Stimulated activated CD8-positive, alpha-beta memory T cell treated with anti-CD3 and anti-CD28 coated beads, Interleukin-4, amount 100 ng/mL, for 4 hours (primary cell): Measurements from ENCODE around the gene FAM193B.
A peak's percentile ranks its signal among the peaks of the same experiment; 100 is the strongest.

ENCODE experiments used
- DNase-seq, 2 donors: peaks; one replicate each; pipeline ENCODE4 v3.0.0-alpha.2; 2020; ENCODE audit warnings: low read depth in 2 of 2, low spot score in 1 of 2

The FAM193B gene

DNA sequence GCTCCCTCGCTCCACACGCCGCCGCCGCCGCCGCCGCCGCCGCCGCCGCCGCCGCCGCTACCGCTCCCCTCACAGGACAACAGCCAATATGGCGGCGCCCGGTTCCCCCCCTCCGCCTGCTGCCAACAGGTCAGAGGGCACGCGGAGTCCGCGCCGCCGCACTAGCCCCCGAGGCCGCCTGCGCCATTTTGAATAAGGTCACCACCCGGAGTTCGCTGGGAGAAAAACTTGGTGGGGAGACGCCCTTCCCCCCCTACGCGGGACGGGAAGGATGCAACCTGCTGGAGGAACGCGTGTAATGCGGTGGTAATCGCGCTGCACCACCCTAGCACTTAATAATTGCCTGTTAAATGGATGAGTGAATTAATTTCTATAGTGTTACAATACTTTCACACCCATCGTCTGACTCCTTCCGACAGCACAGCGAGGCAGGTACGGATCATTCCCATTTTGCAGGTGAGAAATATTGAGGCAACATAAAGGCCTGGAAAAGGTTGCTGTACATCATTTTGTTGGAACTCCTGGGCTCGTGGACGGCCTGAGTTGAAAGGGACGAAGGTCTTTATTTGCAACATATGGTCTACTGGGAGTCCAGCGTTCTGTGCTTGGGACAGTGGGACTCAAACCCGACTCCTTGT, at the start of gene FAM193B:
Gene FAM193B (minus strand): TSS at position 90 of the 638 bp plus-strand sequence. CDS start 105 bp downstream, outside the sequence.
- peak; percentile 87 to 91 for DNase-seq

DNA sequence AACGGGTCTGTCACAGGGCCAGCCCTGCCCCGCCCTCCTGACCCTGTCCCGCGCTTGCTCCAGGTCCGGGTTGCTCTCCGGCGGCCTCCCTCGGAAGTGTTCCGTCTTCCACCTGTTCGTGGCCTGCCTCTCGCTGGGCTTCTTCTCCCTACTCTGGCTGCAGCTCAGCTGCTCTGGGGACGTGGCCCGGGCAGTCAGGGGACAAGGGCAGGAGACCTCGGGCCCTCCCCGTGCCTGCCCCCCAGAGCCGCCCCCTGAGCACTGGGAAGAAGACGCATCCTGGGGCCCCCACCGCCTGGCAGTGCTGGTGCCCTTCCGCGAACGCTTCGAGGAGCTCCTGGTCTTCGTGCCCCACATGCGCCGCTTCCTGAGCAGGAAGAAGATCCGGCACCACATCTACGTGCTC, 49.8 kb upstream of the FAM193B start:
- DNase-seq, result no peak

DNA sequence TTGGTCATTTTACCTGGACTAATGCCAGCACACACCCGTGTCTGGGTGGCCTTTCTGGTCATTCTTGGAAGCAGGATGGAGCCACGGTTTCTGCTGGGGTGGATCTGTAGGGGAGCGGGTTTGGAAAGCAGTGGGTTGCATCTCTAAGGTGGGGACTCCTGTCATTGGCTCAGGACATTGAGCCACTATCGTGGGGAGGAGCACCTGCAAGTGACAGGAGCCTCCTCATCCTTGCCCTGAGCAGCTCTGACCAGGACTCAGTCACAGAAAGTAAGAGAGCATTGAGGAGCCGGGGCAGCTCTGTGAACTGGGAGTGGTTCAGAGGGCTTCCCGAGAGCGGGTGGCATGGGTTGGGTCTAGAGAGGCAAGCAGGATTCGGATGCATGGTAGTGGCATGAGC, 49.3 kb upstream of the FAM193B start:
- DNase-seq, result no peak

DNA sequence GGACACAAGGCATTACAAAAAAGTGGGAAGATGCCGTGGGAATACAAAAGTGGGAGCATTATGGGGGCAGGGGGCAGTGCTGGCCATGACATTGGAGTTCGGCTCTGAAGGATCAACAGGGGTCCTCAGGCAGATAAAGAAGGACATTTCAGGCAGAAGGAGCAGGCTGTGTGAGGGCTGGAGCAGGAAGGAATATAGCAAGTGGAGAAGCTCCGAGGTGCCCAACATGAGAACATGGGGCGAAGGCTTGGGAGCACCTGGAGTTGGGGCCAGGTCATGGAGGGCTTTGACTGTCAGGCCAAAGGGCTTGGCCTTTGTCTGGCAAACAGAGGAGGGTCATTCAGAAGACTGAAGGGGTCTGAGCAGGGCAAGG, 48.1 kb upstream of the FAM193B start:
- no peak for DNase-seq

DNA sequence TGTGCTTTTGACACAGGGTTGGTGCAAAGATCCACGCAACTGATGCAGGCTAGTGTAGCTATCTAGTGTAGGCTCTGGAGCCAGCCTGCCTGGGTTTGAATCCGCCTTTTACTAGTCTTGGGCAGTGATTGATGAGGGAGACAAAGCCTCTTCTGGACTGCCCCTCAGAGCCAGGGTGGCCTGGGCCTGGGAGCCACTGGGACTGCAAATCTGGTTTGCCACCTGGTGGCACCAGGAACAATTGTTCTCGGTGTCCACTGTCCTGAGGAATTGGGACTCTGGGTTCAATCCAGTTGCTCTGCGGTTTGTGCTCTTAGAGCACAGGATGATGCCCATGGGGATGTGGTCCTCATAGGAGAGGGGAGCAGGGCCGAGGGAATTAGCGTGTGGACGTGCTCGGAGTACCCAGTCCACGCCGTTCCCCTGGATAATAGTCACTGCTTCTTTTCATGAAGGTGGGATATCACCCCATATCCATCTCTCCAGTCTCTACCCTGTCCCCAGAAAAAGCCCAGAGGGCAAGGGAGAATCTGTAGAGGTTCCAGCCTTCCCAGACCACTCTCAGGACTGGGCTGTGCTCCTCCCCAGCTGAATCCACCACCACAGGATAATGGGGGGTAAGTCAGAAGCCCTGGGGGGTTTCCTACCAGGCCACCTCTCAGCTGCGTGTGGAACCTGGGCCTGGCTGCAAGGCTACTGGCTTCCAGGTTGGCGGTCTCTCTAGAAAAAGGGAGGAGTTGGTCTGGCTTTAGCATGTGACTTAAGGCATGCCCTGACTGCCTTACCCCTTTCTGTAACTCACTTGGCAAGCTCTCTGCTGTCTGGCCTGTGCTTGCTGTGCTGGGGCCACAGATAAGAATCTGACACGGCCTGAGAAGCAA, 47.5 kb upstream of the FAM193B start:
- no peak for DNase-seq

DNA sequence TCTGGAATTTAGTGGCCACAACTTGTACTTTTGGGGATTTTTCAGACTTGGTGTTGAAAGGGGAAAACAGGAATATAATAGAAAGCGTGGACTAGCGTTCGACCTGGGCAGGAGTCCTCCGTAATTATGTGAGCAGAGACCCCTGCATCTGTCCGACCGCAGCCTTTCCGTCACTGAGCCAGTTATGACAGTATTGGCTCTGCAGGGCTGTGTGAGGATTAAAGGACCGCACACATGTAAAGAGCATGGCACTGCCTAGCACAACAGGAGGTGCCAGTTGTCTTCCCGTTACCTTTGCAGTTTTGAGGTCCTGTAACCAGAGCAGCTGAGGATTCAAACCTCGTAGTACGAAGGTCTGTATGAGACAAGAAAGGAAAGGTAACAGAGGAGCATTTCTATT, 46.8 kb upstream of the FAM193B start:
- DNase-seq, result no peak

DNA sequence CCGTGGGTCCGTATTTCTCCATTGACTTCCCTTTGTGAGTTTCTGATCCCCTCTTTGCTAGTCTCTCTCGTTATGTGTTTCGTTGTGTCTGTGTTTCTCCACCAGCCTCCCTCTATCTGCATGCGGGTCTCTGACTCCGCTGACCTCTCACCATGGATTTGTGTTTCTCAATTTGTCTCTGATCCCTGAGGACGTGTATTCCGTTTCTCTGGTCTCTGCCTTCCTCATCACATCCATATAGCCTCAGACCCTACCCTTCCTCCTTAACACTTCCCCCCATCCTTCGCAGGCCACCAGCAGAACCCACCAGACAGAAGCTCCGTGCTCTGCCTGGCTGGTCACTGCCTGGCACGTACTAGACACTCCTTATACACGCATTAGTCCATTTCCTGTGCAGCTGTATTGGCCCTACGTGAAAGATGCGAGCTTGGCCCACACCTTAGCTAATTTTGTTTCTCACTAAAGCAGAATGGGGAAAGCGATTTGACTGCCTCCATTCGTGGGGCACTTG, 46.2 kb upstream of the FAM193B start:
- DNase-seq, result no peak

DNA sequence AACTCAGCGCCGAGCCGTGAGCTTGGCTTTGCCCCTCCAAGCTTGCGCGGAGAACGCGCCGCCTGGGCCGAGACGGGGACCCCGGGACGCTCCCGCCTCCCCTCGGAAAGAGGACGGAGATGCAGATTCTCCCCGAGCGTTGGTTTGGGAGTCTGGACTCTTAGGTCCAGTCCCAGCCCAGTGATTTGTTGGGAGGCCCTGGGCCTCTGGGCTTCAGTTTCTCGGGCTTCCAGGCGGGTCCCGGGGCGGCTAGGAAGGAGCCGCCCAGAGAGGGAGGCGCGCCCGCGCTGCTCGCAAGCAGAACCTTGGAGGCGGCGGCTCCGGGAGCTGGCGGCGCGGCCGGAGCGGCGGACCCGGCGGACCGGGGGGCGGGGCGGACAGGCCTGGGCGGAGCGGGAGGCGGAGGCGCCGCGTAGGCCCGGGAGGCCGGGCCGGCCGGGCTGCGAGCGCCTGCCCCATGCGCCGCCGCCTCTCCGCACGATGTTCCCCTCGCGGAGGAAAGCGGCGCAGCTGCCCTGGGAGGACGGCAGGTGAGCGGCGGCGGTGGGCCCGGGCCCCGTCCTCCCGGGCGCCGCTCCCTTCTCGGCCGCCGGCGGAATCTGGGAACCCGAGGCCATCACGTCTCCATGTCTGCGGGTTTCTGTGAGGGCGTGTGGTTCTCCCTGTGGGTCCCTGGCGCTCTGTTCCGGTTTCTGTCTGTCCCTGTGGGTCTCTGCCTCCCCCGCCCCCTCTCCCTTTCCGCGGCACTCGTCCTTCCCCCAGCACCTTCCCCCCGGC, 45.6 kb upstream of the FAM193B start, which contains the start of gene B4GALT7:
Gene B4GALT7 (plus strand): TSS at position 402 of the 777 bp plus-strand sequence. CDS start 79 bp downstream, at position 481.
- peak; percentile 65 to 75 for DNase-seq

DNA sequence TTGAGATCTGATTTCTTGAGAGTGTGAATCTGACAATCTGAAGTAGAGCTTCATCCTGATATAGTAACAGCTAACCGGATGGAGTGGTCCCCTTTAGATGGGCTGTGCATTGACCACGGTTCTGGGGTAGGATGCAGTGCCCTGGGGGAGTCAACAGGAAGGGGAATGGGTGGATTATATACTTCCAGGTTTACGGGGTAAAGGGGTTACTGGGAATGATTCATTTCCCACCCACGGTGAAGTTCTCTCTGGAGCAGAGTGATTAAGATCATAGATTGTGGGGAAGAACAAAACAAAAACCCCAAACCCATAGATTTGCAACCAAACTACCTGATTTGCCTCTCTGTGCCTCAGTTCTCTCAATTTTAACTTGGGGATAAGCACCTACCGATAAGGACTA, 44.1 kb upstream of the FAM193B start:
- no peak for DNase-seq

DNA sequence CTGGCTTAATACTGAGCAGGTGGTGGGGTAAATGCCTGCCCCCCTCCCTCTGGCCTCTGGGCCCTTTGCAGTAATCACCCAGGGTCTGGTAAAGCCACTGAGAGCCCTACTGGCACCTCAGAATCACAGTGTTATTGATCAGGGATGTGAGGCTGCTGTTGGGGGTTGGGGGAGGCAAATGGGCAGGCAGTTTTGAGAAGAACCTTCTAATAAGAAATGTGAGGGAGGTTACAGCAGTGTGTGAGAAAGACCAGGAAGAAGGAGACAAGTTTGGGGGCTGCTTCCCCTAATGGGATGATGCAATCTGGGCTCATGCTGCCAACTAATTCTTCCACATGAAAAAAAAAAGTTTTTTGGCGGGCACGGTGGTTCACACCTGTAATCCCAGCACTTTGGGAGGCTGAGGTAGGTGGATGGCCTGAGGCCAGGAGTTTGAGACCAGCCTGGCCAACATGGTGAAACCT, 42.4 kb upstream of the FAM193B start:
- DNase-seq, result no peak

DNA sequence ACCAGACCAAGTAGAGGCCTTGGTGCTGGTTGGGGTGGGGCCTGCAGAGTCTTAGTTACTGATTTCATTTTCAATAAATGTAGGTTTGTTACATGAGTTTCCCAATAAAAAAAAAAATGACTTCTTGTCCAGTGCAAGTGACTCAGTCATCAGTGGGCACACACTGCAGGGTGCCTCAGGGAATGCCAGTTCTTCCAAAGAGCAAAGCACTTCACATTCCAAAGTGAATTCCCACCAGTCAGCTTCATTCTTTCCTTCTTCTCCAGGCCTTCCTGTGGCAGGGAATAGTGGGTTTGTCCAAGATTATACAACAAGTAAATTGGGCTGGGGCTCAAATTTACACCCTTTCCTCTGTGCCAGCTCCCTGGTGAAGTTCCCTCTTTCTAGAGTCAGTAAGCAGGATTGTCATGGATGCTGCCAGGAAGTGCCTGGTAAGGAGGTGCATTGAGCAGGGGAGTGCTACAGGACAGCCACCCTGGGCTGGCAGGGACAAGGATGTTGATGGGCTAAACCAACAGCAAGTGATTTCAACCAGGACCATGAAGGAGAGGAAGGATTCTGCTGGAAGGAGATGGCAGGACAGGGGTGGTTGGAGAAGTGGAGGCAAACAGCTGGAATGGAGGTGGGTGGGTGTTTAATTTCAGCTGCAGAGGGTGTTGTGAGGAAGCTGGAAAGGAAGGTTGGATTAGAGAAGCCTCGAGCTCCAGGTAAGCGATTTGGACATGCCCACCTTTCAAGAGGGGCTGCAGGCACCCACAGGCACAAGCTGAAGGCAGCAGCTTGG, 41.8 kb upstream of the FAM193B start:
- no peak for DNase-seq

DNA sequence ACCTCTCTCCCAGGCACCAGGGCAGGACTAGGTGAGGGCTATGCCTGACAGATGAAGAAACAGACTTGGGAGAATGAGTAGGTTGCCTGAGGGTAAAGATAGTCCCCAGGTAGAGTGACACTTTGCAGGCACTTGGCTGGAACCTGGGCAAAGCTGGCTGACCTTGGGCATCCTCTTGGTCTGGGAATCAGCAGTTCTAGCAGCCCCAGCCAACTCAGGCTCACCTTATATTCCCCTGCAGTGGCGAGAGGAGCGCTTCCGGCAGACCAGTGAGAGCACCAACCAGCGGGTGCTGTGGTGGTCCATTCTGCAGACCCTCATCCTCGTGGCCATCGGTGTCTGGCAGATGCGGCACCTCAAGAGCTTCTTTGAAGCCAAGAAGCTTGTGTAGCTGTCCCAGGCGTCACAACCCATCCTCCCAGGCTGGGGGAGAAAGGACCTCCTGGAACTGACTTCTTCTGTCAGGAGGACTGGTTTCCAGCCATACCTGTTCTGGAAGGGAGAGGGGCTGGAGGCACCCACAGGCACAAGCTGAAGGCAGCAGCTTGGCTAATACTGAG, 40.7 kb upstream of the FAM193B start:
- no peak for DNase-seq

DNA sequence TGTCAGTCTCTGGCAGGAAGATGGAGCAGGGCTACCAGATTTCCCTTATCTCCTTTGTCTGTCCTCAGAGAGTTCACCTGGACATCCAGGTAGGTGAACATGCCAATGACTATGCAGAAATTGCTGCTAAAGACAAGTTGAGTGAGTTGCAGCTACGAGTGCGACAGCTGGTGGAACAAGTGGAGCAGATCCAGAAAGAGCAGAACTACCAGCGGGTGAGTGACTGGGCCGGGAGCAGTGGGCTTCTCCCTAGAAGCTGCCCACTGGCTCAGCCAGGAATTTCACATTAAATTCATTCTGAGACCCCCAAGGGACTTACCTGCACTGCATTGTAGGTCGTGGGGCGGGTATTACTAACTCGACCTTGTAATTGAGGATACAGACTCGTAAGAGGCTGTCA, 39.7 kb upstream of the FAM193B start:
- no peak for DNase-seq

DNA sequence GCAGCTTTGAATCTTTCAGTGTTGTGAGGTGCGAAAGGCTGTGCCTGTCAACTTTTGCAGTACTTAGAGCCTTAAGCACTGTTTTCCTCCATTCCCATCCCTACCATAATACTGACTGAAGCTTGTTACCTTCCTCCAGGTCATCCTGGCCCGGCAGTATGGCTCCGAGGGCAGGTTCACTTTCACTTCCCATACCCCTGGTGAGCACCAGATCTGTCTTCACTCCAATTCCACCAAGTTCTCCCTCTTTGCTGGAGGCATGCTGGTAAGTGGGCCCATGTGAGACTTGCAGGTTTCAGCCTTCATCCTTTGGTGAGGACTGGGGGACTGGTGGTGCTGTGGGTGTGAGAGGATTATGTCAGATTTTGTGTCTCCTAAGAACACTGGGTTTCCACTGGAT, 39.1 kb upstream of the FAM193B start:
- no peak for DNase-seq

DNA sequence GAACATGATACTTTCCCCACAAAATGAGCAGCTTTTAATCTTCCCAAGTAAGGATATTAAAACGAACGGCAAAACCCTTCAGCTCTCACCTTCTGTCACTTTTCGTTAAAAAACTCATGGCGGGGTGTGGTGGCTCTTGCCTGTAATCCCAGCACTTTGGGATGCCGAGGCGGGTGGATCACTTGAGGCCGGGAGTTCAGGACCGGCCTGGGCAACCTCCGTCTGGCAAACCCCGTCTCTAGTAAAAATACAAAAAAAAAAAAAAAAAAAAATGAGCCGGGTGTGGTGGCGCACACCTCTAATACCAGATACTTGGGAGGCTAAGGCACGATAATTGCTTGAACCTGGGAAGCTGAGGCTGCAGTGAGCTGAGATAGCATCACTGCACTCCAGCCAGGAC, 38.5 kb upstream of the FAM193B start:
- DNase-seq, result no peak

DNA sequence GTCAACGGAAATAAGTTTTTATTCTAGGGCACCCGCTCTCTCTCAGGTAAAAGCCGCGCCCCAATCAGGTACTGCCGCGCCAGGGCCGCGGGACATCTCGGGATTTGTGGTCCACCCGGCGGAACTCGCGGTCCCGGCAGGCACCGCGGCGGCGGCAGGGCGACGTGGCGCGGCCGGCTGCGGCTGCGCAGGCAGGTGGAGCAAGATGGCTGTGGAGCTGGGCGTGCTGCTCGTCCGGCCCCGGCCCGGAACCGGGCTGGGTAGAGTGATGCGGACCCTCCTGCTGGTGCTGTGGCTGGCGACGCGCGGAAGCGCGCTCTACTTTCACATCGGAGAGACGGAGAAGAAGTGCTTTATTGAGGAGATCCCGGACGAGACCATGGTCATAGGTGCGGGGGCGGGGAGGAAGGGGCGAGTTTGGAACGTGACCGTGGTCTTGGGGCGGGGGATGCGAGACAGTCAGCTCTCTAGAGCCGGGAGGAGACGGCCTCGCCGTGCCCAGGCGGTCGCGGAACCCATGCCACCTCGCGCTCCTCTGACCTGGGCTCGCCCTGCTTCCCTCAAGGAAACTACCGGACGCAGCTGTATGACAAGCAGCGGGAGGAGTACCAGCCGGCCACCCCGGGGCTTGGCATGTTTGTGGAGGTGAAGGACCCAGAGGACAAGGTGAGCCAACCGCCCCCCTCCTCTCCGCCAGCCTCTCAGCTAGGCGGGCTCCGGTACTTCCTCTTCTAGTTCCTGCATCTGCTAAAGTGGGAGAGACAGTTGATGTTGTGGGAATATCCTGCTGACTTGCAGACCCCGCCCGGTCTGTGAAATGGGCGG, 37.9 kb upstream of the FAM193B start, which contains the start of gene TMED9:
Gene TMED9 (plus strand): TSS at position 194 of the 825 bp plus-strand sequence. CDS start 12 bp downstream, at position 206.
- peak; percentile 63 to 82 for DNase-seq

DNA sequence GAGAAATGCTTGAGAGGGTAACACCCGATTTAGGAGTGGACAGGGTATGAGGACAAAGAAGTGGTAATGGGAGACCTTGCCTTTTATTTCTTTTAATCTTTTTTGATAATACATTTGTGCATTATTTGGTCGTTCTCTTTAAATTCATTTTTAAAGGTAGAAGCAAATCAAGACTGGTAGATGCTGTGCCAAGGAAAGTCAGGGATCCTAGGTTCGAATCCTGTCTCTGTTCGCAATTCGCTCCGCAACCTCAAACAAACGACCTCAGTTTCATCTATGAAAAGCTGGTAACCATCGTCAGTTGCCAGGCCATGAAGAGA, 37.3 kb upstream of the FAM193B start:
- DNase-seq, result no peak

DNA sequence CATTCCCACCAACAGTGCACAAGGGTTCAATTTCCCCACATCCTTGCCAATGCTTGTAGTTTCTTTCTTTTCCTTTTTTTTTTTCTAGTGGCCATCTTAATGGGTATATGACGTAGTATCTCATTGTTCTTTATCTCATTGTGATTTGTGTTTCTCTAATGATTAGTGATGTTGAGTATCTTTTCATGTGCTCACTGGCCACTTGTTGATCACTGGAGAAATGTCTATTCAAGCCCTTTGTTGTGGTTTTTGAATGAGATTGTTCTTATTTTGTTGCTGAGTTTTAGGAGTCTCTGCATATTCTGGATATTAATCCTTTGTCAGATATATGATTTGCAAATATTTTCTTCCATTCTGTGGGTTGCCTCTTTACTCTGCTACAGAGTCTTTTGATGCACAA, 36.0 kb upstream of the FAM193B start:
- no peak for DNase-seq

DNA sequence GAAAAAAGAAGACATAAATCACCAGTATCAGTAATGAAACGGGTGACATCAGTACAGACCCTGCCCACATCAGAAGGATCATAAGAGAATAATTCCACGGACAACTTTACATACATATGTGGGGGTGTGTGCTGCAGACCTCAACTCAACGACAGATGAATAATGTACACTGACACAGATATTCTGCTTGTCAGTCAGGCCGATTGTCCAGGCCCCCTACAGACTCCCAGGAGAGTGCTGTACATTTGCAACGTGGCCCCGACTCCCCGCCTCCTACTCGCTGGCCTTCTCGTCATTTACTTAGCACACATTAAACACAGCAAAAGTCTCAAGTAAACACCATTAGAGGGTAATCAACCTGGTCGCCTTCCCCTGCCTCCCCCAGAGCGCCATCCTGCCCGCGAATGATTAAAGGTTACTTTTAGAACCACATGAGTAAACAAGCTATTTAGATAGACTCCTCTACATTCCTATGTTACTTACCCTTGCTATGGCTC, 34.1 kb upstream of the FAM193B start:
- DNase-seq, result no peak
